ENCODE data around the gene PAMR1.
A peak's percentile ranks its signal among the peaks of the same experiment; 100 is the strongest.

Gene PAMR1

DNA sequence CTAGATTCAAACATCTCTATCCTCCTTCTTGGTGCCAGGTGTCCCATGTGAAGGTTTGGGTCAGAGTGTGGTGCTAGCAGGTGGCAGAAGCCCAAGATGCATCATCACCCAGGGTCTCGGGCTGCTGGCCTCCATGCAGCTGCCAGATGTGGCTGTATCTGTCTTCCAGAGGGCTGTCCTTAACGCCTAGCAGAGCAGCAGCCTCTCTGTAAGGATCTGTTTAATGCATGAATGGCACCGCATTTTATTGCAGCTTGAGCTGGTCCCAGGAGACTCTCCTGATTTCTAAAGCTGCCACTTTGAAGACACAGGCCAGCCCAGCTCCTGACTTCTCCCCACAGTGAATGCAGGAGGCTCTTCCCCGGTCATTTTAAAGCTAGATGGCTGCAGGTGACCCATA is 132.3 kb downstream of the PAMR1 start:
- DNase-seq = no peak

DNA sequence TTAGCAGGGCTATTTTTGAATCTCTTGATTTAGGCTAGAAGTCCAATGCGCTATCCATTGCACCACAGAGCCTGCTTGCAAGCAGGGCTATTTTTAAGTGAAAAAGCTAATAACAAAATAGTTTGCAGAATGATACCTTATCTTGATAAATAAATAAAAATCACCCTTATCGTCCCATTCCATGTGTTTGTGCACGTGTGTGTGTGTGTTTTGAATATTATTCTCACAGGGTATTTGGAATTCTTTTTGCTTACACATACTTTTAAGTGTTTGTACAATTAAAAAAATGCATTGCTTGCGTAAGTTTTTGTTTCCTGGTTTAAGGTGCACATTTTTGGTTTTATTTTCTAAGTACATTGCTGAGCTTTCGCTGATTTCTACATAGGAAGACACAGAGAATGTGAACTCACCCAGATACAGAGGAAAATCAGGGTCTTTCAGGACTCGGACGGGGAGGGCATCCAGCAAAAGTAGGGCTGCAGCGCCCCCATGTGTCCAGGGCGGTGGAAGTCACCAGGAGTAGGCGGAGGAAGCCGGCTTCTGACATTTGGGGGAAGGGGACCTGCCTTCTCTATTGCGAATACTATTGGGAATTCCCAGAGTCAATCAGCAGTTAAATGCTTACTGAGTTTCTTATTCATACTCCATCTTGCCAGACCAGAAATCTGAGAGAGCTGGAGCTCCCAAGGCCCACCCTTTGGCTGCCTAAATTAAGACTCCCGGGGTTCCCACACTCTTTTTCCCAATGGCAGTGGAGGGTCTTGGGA is 133.3 kb downstream of the PAMR1 start:
- DNase-seq = peak; percentile 79

- DNase-seq = no peak
Observed at GRCh38 chr11:35390737-35391682, 134.4 kb downstream of the PAMR1 start.

DNA sequence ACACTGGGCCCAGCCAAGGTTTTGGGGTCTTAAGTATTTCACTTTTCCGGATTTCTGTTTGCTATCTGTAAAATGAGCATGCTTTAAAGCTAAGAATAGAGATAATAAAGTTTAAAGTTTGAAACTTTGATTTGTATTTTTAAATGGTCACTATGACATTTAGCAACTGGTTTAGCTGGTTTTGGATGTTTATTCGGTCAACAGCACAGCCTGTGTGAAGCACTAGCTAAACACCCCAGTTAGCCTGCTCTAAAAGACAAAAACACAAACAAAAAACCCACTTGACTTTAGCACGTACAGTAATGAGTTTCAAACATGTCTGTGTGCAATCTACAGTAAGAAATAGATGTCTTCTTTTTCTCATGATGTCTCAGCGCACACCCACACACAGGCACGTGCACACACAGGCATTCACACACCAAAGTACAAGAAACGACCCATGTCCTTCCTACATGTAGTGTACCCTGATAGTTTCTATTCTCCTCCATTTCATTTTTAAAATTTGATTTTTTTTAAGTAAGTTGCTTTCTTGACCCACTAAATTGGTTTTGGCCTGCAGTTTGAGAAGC is 135.4 kb downstream of the PAMR1 start:
- no peak for DNase-seq

DNA sequence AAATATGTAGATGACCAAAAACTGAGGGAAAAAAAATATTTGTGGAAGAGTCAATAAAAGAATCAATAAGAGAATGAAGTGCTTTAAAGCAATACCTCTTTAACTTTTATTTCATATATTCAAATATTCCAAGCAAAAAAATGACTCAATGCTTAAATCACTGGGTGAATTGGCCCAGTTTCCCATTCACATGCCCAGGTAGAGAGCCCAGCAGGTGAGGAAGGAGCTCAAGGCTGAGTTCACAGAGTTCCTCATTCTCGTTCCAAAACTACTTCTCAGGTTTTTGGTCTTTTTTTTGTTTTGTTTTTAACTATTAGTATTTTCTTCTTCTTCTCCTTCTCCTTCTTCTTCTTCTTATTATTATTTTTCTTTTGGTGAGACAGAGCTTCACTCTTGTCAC is 136.3 kb downstream of the PAMR1 start:
- no peak for DNase-seq

DNA sequence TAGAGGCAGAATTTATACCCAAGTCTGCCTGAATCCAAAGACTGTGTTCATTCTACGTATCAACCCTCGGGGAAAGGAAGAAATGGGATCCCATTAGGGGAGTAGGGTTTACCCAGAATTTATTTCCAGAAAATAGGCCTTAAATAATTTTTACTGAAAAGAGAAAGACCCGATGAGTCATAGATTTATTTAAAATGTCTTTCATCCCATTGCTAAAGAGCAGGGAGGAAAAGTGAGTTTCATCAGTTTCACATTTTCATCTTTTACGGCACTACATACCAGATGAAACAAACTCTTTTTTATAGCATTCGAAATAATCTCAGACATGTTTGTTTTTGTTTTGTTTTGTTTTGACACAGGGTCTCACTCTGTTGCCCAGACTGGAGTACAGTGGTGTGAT is 137.4 kb downstream of the PAMR1 start:
- DNase-seq = no peak

DNA sequence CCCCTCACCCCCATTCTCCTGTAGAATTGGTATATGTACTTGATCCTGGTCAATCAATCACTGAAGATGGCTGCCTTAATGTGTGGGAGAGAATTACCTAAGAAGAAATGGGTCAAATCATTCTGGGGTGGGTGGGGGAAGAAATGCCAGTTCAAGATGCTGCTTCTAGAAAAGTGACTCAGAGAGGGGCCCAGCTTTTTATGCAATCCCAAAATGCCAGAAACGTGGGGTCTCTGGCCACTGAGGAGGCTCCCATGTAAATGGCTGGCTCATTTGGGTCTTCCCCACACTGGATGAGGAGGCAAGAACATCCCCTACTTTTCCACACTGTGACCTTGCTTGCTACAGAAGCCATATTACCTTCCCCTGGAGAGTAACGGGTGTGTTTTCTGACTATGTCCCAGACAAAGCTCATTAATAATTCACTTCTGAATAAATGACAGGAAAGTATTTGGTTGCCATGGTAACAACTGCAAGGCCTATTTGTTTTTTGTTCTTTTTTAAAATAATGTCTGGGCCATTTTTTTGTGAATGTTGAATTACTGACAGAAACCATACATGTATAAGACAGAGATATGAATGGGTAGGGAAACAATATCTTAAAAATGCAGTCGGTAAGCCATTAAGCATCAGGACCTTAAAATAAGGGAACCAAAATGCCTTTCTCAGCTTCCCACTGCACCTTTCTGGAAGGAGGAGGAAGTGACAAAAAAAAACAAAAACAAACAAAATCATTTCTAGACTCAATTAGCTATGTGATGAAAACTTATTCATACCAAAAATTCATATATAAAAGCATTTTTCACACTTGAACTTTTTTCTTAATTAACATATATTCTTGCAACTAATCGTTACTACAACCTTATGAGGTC is 138.1 kb downstream of the PAMR1 start:
- no peak for DNase-seq

GRCh38 chr11:35383953-35384352 is 141.5 kb downstream of the PAMR1 start:
- no peak for DNase-seq

Measured in hematopoietic multipotent progenitor cell treated with erythropoietin and hydrocortisone succinate and interleukin-3 and kit ligand, for 6 days (in vitro differentiated cells).